ENCODE data around the gene ARMC9.
"Not testable (repeated sequence)": the region's sequence is repeated elsewhere in the genome, so short reads cannot be mapped to it uniquely, and the experiment has no call there.

ARMC9 gene

DNA sequence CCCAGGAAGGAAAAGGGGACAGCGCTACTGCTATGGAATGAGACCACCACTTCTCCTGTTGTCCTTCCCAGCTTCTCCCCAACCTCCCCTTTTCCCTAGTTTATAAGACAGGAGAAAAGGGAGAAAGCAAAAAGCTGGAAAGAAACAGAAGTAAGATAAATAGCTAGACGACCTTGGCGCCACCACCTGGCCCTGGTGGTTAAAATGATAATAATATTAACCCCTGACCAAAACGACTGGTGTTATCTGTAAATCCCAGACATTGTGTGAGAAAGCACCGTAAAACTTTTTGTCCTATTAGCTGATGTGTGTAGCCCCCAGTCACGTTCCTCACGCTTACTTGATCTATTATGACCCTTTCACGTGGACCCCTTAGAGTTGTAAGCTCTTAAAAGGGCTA is 202.2 kb downstream of the ARMC9 start:
- intact Hi-C loops (cut with DNase I): not testable (repeated sequence)
- peak in 1 of 10 donors; percentile 16 for DNase-seq

DNA sequence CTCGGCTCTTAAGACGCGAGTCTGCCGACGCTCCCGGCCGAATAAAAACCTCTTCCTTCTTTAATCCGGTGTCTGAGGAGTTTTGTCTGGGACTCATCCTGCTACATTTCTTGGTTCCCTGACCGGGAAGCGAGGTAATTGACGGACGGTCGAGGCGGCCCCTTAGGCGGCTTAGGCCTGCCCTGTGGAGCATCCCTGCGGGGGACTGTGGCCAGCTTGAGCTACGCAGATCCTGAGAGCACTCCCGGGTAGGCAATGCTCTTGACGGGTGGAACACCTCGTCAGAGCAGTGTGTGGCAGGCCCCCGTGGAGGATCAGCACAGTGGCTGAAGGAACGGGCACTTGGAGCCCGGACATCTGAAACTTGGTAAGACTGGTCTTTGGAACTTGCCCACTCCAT is 202.7 kb downstream of the ARMC9 start:
- intact Hi-C loops (cut with DNase I): not testable (repeated sequence)
- DNase-seq: peak in 2 of 10 donors; percentile 56 to 78

DNA sequence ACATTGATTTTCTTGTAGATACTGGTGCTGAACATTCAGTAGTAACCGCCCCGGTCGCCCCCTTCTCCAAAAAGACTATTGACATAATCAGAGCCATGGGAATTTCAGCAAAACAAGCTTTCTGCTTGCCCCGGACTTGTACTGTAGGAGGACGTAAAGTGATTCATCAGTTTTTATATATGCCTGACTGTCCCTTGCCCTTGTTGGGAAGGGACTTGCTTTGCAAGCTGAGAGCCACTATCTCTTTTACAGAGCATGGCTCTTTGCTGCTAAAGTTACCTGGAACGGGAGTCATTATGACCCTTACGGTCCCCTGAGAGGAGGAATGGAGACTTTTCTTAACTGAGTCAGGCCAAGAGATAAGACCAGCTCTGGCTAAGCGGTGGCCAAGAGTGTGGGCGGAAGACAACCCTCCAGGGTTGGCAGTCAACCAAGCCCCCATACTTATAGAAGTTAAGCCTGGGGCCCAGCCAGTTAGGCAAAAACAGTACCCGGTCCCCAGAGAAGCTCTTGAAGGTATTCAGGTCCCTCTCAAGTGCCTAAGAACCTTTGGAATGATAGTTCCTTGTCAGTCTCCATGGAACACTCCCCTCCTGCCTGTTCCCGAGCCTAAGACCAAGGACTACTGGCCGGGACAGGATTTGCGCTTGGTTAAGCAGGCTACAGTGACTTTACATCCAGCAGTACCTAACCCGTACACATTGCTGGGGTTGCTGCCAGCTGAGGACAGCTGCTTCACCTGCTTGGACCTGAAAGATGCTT is 205.2 kb downstream of the ARMC9 start:
- intact Hi-C loops (cut with DNase I): not testable (repeated sequence)
- DNase-seq: peak in 1 of 10 donors; percentile 34

DNA sequence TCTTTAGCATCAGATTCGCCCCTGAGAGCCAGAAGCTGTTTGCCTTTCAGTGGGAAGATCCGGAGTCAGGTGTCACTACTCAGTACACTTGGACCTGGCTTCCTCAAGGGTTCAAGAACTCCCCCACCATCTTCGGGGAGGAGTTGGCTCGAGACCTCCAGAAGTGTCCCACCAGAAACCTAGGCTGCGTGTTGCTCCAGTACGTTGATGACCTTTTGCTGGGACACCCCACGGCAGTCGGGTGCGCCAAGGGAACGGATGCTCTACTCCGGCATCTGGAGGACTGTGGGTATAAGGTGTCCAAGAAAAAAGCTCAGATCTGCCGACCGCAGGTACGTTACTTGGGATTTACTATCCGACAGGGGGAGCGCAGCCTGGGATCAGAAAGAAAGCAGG is 205.8 kb downstream of the ARMC9 start:
- DNase-seq: peak in 3 of 10 donors; percentile 39 to 57 (median 50)
- intact Hi-C loops (cut with DNase I): not testable (repeated sequence)

DNA sequence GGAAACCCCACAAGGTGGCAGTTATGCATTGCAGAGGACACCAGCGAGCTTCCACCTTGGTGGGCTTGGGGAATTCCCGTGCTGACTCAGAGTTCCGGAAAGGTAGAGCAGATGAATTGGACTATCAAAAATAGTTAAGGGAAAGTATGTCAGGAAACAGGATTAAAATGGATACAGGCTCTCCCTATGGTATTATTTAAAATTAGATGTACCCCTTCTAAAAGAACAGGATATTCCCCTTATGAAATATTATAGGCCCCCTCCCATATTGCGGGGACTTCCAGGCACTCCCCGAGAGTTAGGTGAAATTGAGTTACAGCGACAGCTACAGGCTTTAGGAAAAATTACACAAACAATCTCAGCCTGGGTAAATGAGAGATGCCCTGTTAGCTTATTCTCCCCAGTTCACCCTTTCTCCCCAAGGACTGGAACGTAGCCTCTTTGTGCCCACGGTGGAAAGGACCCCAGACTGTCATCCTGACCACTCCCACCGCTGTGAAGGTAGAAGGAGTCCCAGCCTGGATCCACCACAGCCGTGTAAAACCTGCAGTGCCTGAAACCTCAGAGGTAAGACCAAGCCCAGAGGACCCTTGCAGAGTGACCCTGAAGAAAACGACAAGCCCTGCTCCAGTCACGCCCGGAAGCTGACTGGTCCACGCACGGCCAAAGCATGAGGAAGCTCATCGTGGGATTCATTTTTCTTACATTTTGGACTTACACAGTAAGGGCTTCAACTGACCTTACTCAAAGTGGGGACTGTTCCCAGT is 207.4 kb downstream of the ARMC9 start:
- intact Hi-C loops (cut with DNase I): not testable (repeated sequence)
- DNase-seq: peak in 2 of 10 donors; percentile 34 to 55

DNA sequence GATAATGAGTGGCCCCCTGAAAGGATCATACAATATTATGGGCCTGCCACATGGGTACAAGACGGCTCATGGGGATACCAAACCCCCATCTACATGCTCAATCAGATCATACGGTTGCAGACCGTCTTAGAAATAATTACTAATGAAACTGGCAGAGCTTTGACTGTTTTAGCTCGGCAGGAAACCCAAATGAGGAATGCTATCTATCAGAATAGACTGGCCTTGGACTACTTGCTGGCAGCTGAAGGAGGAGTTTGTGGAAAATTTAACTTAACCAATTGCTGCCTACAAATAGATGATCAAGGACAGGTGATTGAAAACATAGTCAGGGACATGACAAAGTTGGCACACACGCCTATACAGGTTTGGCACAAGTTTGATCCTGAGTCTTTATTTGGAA is 209.3 kb downstream of the ARMC9 start:
- not testable (repeated sequence) for DNase-seq
- intact Hi-C loops (cut with DNase I): loop anchor here (2.0 kb wide), 1 partner anchor 115 kb away; no protein-coding TSS in a partner anchor

DNA sequence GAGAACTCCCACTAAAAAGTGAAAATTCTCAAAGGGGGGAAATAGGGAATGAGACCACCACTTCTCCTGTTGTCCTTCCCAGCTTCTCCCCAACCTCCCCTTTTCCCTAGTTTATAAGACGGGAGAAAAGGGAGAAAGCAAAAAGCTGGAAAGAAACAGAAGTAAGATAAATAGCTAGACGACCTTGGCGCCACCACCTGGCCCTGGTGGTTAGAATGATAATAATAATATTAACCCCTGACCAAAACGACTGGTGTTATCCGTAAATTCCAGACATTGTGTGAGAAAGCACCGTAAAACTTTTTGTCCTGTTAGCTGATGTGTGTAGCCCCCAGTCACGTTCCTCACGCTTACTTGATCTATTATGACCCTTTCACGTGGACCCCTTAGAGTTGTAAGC is 209.9 kb downstream of the ARMC9 start:
- DNase-seq: not testable (repeated sequence)
- intact Hi-C loops (cut with DNase I): loop anchor here (2.0 kb wide), 1 partner anchor 116 kb away; no protein-coding TSS in a partner anchor

DNA sequence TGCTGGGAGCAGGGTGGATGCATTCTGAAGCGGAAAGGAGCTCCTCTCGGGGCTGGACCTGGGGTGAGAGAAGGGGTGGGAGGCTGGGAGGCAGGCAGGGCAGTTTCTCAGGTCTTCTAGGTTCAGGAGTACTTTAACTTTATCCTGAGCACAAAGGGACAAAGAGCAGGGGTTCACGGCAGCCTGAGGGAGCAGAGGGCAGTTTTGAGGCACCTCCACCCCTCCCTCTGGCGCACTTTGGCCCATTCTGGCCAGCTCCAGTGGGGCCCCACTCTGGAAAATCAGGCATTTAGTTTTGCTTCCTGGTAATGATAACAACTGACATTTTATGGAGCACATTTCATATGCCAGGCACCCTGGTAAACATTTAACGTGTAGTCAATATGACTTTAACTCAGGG is 211.3 kb downstream of the ARMC9 start:
- DNase-seq: no peak
- intact Hi-C loops (cut with DNase I): loop anchor here (2.0 to 5.0 kb wide), 3 partner anchors 43 to 305 kb away; no protein-coding TSS in a partner anchor

DNA sequence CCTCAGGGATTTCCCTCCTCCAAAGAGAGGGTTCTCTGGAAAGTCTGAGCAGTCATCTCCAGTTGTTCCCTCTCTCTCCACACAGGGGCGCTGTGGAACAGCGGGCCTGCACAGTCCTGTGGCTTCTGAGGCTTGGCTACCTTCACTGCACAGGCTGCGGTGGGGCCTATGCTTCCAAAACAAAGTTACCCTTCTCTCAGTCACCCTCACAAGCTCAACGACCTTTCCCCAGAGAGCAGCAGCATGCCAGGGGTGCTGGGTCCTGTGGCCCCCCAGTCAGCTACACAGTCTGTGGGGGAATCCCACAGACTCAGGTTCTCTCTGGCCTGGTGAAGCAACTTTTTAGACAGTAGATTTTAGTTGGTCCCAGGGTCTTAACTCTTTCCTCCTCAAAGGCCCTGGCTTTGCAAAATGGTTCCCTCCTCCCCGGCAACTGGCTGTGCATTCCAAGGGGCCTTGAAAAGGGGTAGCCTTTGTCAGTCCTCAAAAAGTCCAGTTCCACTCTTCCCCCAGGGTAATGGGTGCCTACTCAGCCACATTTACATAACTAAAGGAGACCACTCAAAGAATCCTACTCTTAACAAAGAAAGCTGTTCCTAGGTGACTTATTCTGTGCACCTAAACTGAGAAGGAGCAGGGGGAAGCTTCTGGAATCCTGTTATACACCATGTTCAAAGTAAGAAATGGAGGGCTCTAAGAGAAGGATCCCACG is 212.0 kb downstream of the ARMC9 start:
- DNase-seq: peak in 1 of 10 donors; percentile 62
- intact Hi-C loops (cut with DNase I): loop anchor here (2.0 to 5.0 kb wide), 2 partner anchors 42 to 306 kb away; no protein-coding TSS in a partner anchor

DNA sequence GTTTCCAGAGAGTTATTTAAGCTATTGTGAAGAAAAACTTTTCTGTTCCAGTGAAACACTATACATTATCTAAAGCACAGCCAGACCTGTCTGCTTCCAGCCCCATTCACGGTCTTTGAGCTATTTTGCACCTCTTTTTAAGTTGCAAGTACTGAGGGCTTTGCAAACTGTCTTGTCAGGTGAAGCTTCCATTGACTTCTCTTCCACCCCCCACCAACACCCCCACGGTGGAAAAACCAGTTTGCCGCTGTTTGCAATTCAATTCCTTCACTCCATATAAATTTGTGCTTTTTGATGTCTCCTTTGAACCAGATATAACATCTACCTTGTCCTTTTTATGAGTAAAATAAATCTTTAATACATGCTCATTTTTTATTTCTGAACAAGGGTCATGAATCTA is 212.8 kb downstream of the ARMC9 start:
- intact Hi-C loops (cut with DNase I): loop anchor here (2.0 to 5.0 kb wide), 2 partner anchors 41 to 306 kb away; no protein-coding TSS in a partner anchor
- peak in 1 of 10 donors; percentile 17 for DNase-seq

DNA sequence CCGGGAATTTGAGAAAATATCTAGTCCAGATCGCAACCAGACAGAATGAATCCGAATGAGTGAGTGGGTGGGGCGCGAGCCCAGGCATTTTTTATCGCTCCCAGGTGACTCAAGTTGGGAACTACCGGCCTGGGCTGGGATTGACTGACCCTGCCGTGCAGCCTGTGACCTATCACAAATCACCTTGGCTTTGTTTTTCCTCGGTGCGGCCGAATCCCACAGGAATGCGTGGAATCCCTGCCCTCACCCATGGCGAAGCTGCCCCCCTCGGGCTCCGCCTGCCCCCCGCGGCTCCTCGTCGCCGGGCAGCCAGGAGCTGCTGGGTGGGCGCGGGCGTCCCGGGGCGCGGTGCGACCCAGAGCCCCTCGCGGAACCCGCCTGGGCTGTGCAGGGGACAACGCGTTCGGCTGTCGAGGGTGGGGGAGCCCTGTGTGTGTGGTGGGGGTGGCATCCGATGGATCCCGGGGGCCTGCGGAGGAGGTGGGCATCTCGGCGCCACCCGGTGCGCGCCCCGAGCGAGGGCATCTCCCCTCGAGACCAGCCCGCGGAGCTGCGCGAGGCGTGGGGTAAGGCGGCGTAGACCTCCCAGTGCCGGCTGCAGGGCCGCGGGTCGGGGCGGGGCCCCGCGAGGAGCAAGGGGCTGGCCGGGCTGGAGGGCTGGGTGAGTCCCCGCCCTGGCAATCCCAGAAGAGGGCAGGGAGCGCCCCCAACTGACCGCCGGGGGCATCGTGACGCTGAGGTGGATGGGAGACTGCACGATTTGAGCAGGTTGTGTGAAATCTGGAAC is 213.6 kb downstream of the ARMC9 start:
- DNase-seq: peak; percentile 66 to 99 (median 89)
- intact Hi-C loops (cut with DNase I): loop anchor here (2.0 to 5.0 kb wide), 3 partner anchors 40 to 307 kb away; no protein-coding TSS in a partner anchor

DNA sequence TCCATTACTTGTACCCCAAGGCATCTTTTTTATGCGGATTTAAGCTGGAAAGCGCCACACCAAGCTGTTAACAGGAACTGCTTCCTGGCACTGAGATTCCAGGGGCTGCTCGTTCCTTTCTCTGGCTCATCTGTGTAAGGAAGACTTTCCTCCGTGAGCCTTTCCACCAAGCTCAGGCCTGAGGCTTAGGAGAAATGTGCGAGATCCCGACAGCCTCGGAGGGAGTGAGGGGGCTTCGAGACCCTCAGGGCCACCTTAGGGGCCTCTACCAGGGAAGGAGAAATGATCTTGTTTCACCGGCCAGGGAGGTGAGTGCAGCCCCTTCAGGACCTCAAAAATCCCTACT is 214.2 kb downstream of the ARMC9 start:
- intact Hi-C loops (cut with DNase I): loop anchor here (2.0 to 5.0 kb wide), 2 partner anchors 40 to 186 kb away; no protein-coding TSS in a partner anchor
- no peak for DNase-seq

DNA sequence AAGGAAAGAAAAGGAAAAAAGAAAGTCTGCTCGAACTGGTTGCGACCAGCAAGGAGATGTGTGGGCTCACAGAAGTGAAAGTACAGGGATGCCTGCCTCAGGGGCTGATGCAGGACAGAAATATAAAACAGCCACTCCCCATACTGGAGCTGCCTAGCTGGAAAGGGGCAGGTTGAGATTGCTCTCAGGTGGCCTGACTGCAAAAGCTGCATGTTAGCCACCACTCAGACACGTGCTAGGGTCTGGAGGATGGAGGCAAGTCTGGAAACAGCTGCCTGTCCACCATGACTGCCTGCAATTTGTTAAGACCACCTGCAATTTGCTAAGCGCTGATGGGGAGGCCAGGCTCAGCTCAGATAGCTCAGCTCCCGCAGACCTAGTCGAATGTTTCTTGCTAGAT is 215.0 kb downstream of the ARMC9 start:
- DNase-seq: peak in 1 of 10 donors; percentile 29
- intact Hi-C loops (cut with DNase I): loop anchor here (2.0 to 5.0 kb wide), 2 partner anchors 39 to 187 kb away; no protein-coding TSS in a partner anchor

DNA sequence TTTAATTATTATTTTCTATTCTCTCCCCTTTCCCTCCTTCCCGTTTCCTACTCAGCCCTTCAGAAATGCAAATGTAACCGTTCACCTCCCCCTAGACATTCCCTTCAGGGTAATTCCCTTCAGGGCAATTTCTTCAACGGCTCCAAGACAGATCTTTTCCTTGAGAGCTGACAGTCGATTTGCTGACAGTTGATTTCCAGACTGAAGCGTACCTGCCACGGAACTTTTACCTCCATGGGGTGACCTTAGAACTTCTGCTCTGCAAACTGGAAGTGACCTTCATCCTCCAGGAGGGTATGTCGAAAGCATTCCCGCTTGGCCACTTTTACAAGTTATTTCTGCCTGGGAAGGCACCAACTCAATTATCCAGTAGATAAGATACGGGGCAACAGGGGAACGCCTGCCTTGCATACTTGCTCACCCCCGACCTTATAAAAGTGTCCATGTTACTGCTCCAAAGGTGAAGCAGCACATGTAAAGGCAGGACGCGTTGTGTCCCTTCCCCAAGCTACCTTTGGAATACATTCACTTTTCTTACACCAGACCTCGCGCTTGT is 215.6 kb downstream of the ARMC9 start:
- intact Hi-C loops (cut with DNase I): loop anchor here (2.0 to 5.0 kb wide), 2 partner anchors 38 to 187 kb away; no protein-coding TSS in a partner anchor
- peak in 1 of 10 donors; percentile 19 for DNase-seq

DNA sequence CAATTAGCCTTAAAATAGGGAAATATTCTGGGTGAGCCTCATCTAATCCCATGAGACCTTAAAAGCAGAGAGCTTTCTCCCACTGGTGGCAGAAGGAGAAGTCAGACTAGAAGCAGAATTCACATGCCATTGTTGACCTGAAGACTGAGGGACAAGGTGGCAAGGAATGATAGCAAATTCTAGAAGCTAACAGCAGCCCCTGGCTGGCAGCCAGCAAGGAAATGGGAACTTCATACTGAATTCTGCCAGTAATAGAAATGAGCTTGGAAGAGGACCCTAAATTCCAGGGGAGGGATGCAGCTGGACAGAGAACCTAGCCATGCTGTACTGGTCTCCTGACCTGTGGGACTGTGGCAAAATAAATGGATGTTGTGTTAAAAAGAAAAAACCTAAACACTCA is 216.6 kb downstream of the ARMC9 start:
- intact Hi-C loops (cut with DNase I): no loop called here
- peak in 2 of 10 donors; percentile 28 to 37 for DNase-seq

DNA sequence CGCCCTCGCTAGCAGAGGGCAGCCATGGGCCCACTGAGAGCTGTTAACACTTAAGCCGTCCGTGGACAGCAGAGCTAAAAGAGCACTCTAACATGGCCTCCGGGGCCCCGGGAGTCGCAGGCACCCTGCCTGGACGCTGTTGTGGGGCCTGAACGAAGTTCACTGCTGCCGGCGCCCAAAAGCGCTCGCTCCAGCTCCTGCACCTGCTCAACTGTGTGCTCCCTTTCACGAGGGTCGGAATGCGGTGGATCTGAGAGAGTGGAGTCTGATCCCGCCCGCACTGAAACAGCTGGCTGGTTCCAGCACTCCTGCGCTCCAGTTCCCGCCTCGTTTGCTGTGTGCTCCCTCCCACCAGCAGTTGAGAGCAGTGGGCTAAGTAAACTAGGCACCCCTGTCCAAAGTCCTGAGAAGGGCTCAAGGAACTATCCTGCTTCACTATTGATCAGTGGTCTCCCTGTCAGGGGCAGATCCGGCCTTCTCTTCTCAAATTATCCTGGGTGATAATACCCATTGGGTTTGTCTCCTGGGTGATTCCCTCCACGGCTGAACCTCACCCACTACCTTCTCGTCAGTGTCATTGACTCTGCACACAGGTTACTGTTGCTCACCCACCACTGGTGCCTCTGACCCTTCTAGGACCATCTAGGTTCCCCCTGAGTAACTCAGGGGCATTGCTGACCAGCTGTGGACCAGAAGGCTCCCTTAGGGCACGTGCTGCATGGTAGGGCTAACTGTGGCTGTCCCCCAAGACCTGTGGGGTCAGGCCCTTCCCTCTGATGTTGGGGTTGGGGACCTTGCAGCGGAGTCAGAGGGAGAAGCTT is 220.6 kb downstream of the ARMC9 start:
- DNase-seq: peak in 1 of 10 donors; percentile 77
- intact Hi-C loops (cut with DNase I): no loop called here

DNA sequence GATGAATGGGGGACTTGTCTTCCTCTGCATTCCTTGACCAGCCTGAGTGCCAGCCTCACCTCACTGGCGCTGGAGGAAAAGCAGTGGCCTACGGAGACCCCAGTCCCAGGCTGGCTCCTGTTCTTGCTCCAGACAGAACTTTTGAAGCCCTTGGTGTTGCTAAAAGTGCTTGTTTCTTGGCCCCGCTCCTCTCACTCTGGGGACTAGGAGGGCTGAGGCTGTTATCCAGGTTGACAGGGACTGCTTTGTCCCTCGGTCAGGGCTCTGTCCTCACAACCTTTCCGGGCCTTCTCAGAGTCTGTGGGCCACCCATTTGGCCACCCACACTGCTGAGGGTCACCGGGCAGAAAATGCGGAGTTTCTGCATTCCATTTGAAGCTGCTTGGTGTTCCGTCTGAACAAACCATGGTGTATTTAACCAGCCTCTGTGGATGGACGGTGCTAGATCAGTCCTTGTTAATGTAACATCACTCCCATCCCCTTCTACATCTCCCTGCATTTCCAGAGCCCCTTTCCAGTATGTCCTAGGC is 222.7 kb downstream of the ARMC9 start:
- intact Hi-C loops (cut with DNase I): no loop called here
- DNase-seq: peak in 1 of 10 donors; percentile 59

DNA sequence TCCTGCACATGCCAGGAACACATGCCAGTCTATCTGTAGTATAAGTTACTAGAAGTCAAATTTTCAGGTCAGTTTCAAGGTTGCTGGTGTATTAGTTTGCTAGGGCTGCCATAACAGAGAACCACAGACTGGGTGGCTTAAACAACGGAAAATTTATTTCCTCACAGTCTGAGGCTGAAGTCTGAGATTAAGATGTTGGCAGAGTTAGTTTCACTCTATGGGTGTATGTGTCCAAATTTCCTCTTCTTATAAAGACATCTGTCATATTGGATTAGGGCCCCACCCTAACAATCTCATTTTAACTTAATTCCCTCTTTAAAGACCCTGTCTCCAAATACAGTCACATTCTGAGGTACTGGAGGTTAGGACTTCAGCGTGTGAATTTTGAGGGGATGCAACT is 223.6 kb downstream of the ARMC9 start:
- no peak for DNase-seq
- intact Hi-C loops (cut with DNase I): no loop called here

Measured in posterior cingulate gyrus (tissue), 11 donors.